IMR-90 (cell line): ENCODE measurements around the gene WAC. TPM values are rescaled to one million over a fixed set of nuclear protein-coding genes. Genes with fewer than 3 reads are reported as not detected.
A peak's percentile ranks its signal among the peaks of the same experiment; 100 is the strongest.

Experiments used
- ATAC-seq: fragments of 200-7000 bp; cut with Tn5 transposase; 2 replicates; pipeline ENCODE4 v1.9.1; 2020; ENCODE audit warnings: low read depth, mild to moderate bottlenecking, moderate library complexity
- BruUV-seq: library from RNA; stranded (reverse); fragments of 400-500 nt; replicated peaks from 2 replicates; lab custom pipeline; 2021; lab: Mats Ljungman, UMichigan
- CTCF ChIA-PET: fragments of 300-600 bp; formaldehyde crosslinking; extraction: SDS; loops from one replicate; lab custom pipeline; 2021; ENCODE audit warnings: antibody characterized with exemption; lab: Yijun Ruan, JAX
- POLR2A ChIA-PET: fragments of 300-600 bp; sonication (Branson Sonifier 250); formaldehyde crosslinking; loops from one replicate; lab custom pipeline; 2022; ENCODE audit warnings: antibody characterized with exemption; ENCODE audit not compliant: unreplicated experiment; lab: Charles Lee
- DNase-seq: peaks from one replicate; pipeline ENCODE4 v3.0.0; 2013
- H2AFZ ChIP-seq: replicated peaks from 2 replicates; pipeline ENCODE3; 2013; ENCODE audit warnings: low read length, mild to moderate bottlenecking; ENCODE audit not compliant: poor library complexity
- H2AK5ac ChIP-seq: 2 replicates; pipeline ENCODE4 v1.6.1; 2013; ENCODE audit warnings: low read depth, low read length, inconsistent platforms
- H2AK9ac ChIP-seq: replicated peaks from 2 replicates; pipeline ENCODE3; 2013; ENCODE audit warnings: mild to moderate bottlenecking, low read depth, low read length, moderate library complexity; ENCODE audit not compliant: poor library complexity
- H2BK120ac ChIP-seq: 2 replicates; pipeline ENCODE4 v1.6.1; 2013; ENCODE audit warnings: low read depth, low read length, inconsistent platforms
- H2BK15ac ChIP-seq: 3 replicates; pipeline ENCODE4 v1.6.1; 2013; ENCODE audit warnings: low read depth, low read length, inconsistent platforms
- H2BK20ac ChIP-seq: 2 replicates; pipeline ENCODE4 v1.6.1; 2013; ENCODE audit warnings: low read depth, mild to moderate bottlenecking, inconsistent platforms, low read length, moderate library complexity
- H2BK5ac ChIP-seq: 2 replicates; pipeline ENCODE4 v1.6.1; 2013; ENCODE audit warnings: mild to moderate bottlenecking, low read depth, low read length, inconsistent platforms; ENCODE audit not compliant: poor library complexity, severe bottlenecking
- H3K14ac ChIP-seq: replicated peaks from 2 replicates; pipeline ENCODE4 v1.6.1; 2013; ENCODE audit warnings: low read depth, low read length, inconsistent platforms
- H3K18ac ChIP-seq: 2 replicates; pipeline ENCODE4 v1.6.1; 2013; ENCODE audit warnings: low read depth, low read length, control low read depth
- H3K23ac ChIP-seq: 2 replicates; pipeline ENCODE4 v1.6.1; 2013; ENCODE audit warnings: low read depth, low read length, inconsistent platforms
- H3K27ac ChIP-seq: 2 replicates; pipeline ENCODE4 v1.5.1; 2013; ENCODE audit warnings: mild to moderate bottlenecking, control low read depth, low read length; ENCODE audit not compliant: insufficient read depth
- H3K27me3 ChIP-seq: 2 replicates; pipeline ENCODE4 v1.6.1; 2013; ENCODE audit warnings: low read length; ENCODE audit not compliant: control insufficient read depth, insufficient read depth
- H3K36me3 ChIP-seq: 2 replicates; pipeline ENCODE4 v1.6.1; 2013; ENCODE audit warnings: low read length, mixed read lengths; ENCODE audit not compliant: control insufficient read depth, insufficient read depth
- H3K4ac ChIP-seq: 2 replicates; pipeline ENCODE4 v1.6.1; 2013; ENCODE audit warnings: low read depth, low read length, inconsistent platforms
- H3K4me1 ChIP-seq: 2 replicates; pipeline ENCODE4 v1.6.1; 2013; ENCODE audit warnings: low read length, mixed read lengths; ENCODE audit not compliant: control insufficient read depth, insufficient read depth
- H3K4me2 ChIP-seq: 2 replicates; pipeline ENCODE4 v1.6.1; 2013; ENCODE audit warnings: low read depth, mild to moderate bottlenecking, control low read depth, low read length, moderate library complexity
- H3K4me3 ChIP-seq: 2 replicates; pipeline ENCODE4 v1.5.1; 2013; ENCODE audit warnings: low read depth, mild to moderate bottlenecking, control low read depth, low read length, moderate library complexity; ENCODE audit not compliant: insufficient read depth
- H3K56ac ChIP-seq: 2 replicates; pipeline ENCODE4 v1.6.1; 2013; ENCODE audit warnings: low read length, inconsistent platforms; ENCODE audit not compliant: insufficient read depth; ENCODE audit errors: extremely low read depth
- H3K79me1 ChIP-seq, 2 experiments: 2 replicates each; pipeline ENCODE4 v1.6.1; 2013; ENCODE audit warnings: low read length in 2 of 2, inconsistent platforms in 1 of 2, low read depth in 1 of 2
- H3K9ac ChIP-seq: 2 replicates; pipeline ENCODE4 v1.6.1; 2013; ENCODE audit warnings: low read depth, low read length, control low read depth
- H3K9me1 ChIP-seq: 2 replicates; pipeline ENCODE4 v1.6.1; 2013; ENCODE audit warnings: low read length, inconsistent platforms; ENCODE audit not compliant: insufficient read depth
- H3K9me3 ChIP-seq: 2 replicates; pipeline ENCODE4 v1.6.1; 2013; ENCODE audit warnings: low read length; ENCODE audit not compliant: control insufficient read depth, insufficient read depth
- H4K20me1 ChIP-seq: 2 replicates; pipeline ENCODE4 v1.6.1; 2013; ENCODE audit warnings: low read length, inconsistent platforms; ENCODE audit not compliant: insufficient read depth
- H4K5ac ChIP-seq: 2 replicates; pipeline ENCODE4 v1.6.1; 2013; ENCODE audit warnings: mild to moderate bottlenecking, low read depth, low read length, control low read depth
- H4K8ac ChIP-seq, 2 experiments: 2 replicates each; pipeline ENCODE4 v1.6.1; 2013; ENCODE audit warnings: low read depth in 2 of 2, low read length in 2 of 2, control low read depth in 1 of 2, inconsistent platforms in 1 of 2
- H4K91ac ChIP-seq: 2 replicates; pipeline ENCODE4 v1.6.1; 2013; ENCODE audit warnings: low read depth, low read length, inconsistent platforms; ENCODE audit not compliant: insufficient read depth
- BHLHE40 ChIP-seq: fragments of 150-350 bp; IDR thresholded peaks from 2 replicates; pipeline ENCODE4 v1.6.1; 2016; ENCODE audit warnings: mild to moderate bottlenecking, low read depth, low read length
- FOS ChIP-seq: fragments of 150-350 bp; IDR thresholded peaks from 2 replicates; pipeline ENCODE4 v1.6.1; 2016; ENCODE audit warnings: low read depth, low read length
- MAFK ChIP-seq: IDR thresholded peaks from 2 replicates; pipeline ENCODE4 v1.6.1; 2012; ENCODE audit warnings: low read depth, low read length, improper control_type of control experiment
- MAZ ChIP-seq: IDR thresholded peaks from 2 replicates; pipeline ENCODE4 v1.6.1; 2012; ENCODE audit warnings: low read depth, mild to moderate bottlenecking, low read length, improper control_type of control experiment, moderate library complexity, borderline replicate concordance
- MXI1 ChIP-seq: IDR thresholded peaks from 2 replicates; pipeline ENCODE4 v1.6.1; 2012; ENCODE audit warnings: low read depth, mild to moderate bottlenecking, low read length, moderate library complexity, borderline replicate concordance
- POLR2A ChIP-seq: IDR thresholded peaks from 2 replicates; pipeline ENCODE4 v1.6.1; 2012; ENCODE audit warnings: mild to moderate bottlenecking, low read depth, low read length
- RAD21 ChIP-seq: IDR thresholded peaks from 2 replicates; pipeline ENCODE4 v1.6.1; 2012; ENCODE audit warnings: low read length, improper control_type of control experiment
- SMC3 ChIP-seq: fragments of 150-350 bp; IDR thresholded peaks from 2 replicates; pipeline ENCODE4 v1.6.1; 2016; ENCODE audit warnings: low read depth, mild to moderate bottlenecking, antibody characterized with exemption, low read length, moderate library complexity
- WGBS, 2 experiments: methylation state at CpG; one replicate each; pipeline versions ENCODE4 v1.1.5 to v1.1.7; 2013; ENCODE audit warnings: missing lambda C conversion rate in 2 of 2; ENCODE audit not compliant: insufficient read length in 1 of 2; ENCODE audit errors: extremely low coverage in 2 of 2; 5-methylcytosine and 5-hydroxymethylcytosine counted together
- dilution Hi-C: fragments of 300-500 bp; cut with HindIII; formaldehyde crosslinking; loops from one replicate; pipeline ENCODE4 v1.14.3; 2018; ENCODE audit warnings: low sequenced_read_pairs; ENCODE audit not compliant: unreplicated experiment
- in situ Hi-C: fragments of 300-500 bp; cut with MboI; formaldehyde crosslinking; loops from 3 replicates; pipeline ENCODE4 v1.14.3; 2019; ENCODE audit warnings: low sequenced_read_pairs, inconsistent platforms, mixed read lengths
- intact Hi-C: fragments of 100-400 bp; cut with micrococcal nuclease; formaldehyde crosslinking; loops from 2 replicates; pipeline ENCODE4 v1.10.0; 2022
- polyA plus RNA-seq, 3 experiments: library from polyadenylated mRNA; depleted of rRNA; stranded (reverse); fragments of >200 nt; gene quantifications; 2 replicates each; pipeline ENCODE4 v1.2.3, GENCODE V29; 2012; ENCODE audit warnings: low replicate concordance in 1 of 3
- total RNA-seq: library from RNA; depleted of rRNA; stranded (reverse); fragments of >200 nt; gene quantifications from 2 replicates; pipeline ENCODE4 v1.2.3, GENCODE V29; 2012
- TF ChIP-seq, protein P1 (sequence below): conservative IDR thresholded peaks from 2 replicates; pipeline ENCODE4 v1.5.1; 2012; ENCODE audit warnings: mild to moderate bottlenecking, low read depth, low read length, improper control_type of control experiment

The WAC gene
- total and polyA plus RNA-seq, 2 of the 4 experiments (the other 2 are of a cell fraction), result 39.6 to 52.2 TPM

DNA sequence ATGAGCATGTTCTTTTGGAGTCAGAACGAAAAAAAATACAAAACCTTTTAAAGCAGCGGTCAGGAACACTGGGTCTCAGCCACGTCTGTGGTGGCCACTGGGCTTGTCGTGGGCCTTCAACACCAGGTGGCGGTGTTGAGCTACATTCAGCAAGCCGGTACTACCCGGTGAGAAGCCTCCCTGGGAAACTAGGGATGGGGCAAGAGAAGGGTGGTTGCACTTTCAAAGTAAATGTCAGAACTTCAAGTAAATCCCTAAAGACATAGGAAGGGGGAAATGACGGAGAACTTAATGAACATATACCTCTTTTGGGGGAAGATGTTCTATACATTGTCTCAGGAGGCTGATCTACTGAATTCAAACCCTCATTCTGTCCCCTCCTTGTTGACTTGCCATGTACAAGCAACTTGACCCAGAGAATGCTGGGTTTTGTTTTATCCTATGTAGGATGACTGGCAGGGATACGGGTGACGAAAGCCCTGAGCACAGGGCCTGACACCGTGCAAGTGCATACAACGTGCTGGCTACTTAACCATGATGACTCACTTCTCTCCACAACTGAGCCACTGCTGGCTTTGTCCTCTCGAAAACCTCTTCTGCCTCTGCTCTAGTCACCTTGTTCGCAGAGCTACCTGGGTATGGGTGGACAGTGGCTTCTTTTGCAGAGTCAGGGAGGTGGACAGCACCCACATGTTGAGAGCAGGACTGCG, 95.4 kb downstream of the WAC start:
- Histone ChIP-seq H2BK120ac (no peak overlapping the region), H3K9me3 (no peaks in the 10 kb centered on the region), H3K4ac (no peak overlapping the region; the same call in 1 of the 2 replicates), H3K27me3 (peaks cover 9% of the 10 kb centered on the region; the same call in 1 of the 2 replicates), H4K5ac (no peak overlapping the region), H3K9me1 (no peaks in the 10 kb centered on the region; the same call in 1 of the 2 replicates), H2BK20ac (no peak overlapping the region), H3K27ac (no peak overlapping the region), H3K14ac (no peak overlapping the region), H3K23ac (no peak overlapping the region), H3K18ac (no peak overlapping the region), H3K56ac (no peak overlapping the region), H3K4me3 (no peak overlapping the region), H2BK5ac (no peak overlapping the region), H2AK9ac (no peak overlapping the region), H2AK5ac (no peak overlapping the region), H4K91ac (no peak overlapping the region), H4K8ac (no peak overlapping the region), H2BK15ac (no peak overlapping the region), H4K20me1 (peaks cover 3% of the 10 kb centered on the region; the same call in 1 of the 2 replicates), H3K9ac (no peak overlapping the region), H3K4me2 (peak overlapping the region; percentile 26; the same call in 1 of the 2 replicates), H3K79me1 (no peaks in the 10 kb centered on the region), H2AFZ (peak overlapping the region; percentile 35), H3K36me3 (no peaks in the 10 kb centered on the region), H3K4me1 (peaks cover 2% of the 10 kb centered on the region; the same call in 1 of the 2 replicates)
- intact Hi-C loops (loop anchor here (1.0 to 5.0 kb wide), 5 partner anchors 32 to 820 kb away; no protein-coding TSS in a partner anchor), in situ Hi-C loops (no loop called here), dilution Hi-C loops (no loop called here)
- 0% methylated on average over 1 of the region's 15 CpGs; no CpG with 5 or more reads in 1 of the 2 experiments for WGBS, 2 experiments
- peak; percentile 71 for TF ChIP-seq BHLHE40
- 0 out of 2 replicates have a peak, but pooled peaks have one; percentile 9 for TF ChIP-seq MAZ
- TF ChIP-seq MXI1, result no peak
- TF ChIP-seq FOS, result peak; percentile 51; the same call in 1 of the 2 replicates
- TF ChIP-seq SMC3, result peak; percentile 85
- peak; percentile 92 for TF ChIP-seq RAD21
- TF ChIP-seq MAFK, result no peak
- TF ChIP-seq, protein P1, sequence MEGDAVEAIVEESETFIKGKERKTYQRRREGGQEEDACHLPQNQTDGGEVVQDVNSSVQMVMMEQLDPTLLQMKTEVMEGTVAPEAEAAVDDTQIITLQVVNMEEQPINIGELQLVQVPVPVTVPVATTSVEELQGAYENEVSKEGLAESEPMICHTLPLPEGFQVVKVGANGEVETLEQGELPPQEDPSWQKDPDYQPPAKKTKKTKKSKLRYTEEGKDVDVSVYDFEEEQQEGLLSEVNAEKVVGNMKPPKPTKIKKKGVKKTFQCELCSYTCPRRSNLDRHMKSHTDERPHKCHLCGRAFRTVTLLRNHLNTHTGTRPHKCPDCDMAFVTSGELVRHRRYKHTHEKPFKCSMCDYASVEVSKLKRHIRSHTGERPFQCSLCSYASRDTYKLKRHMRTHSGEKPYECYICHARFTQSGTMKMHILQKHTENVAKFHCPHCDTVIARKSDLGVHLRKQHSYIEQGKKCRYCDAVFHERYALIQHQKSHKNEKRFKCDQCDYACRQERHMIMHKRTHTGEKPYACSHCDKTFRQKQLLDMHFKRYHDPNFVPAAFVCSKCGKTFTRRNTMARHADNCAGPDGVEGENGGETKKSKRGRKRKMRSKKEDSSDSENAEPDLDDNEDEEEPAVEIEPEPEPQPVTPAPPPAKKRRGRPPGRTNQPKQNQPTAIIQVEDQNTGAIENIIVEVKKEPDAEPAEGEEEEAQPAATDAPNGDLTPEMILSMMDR, result peak; percentile 95
- TF ChIP-seq POLR2A, result no peak
- peak; percentile 89 for ATAC-seq
- ChIA-PET POLR2A (no interaction called here), CTCF (interaction anchor here (1.1 to 1.5 kb wide), 2 partner anchors 36 to 765 kb away, joined by 4 to 6 read pairs; no protein-coding TSS in a partner anchor)
- DNase-seq, result peak; percentile 79
- BruUV-seq, result no TSS peak
